H1 (cell line): ENCODE measurements around the gene ABCC2.

Experiments used
- ATF3 ChIP-seq: IDR thresholded peaks from 2 replicates; pipeline ENCODE4 v1.6.1; 2011; ENCODE audit warnings: low read depth, mild to moderate bottlenecking, low read length; ENCODE audit not compliant: insufficient read depth
- BACH1 ChIP-seq: IDR thresholded peaks from 2 replicates; pipeline ENCODE4 v1.6.1; 2012; ENCODE audit warnings: low read length, improper control_type of control experiment
- CEBPB ChIP-seq: IDR thresholded peaks from 2 replicates; pipeline ENCODE4 v1.6.1; 2012; ENCODE audit warnings: low read depth, low read length
- CREB1 ChIP-seq: IDR thresholded peaks from 2 replicates; pipeline ENCODE4 v1.6.1; 2012; ENCODE audit warnings: inconsistent platforms
- CTCF ChIP-seq, 3 experiments: IDR thresholded peaks; 1 replicate in 2 of 3; 2 replicates in 1 of 3; pipeline versions ENCODE4 v1.5.1 to v1.6.1; 2011; ENCODE audit warnings: low read length in 3 of 3, mild to moderate bottlenecking in 3 of 3, inconsistent platforms in 2 of 3, low read depth in 1 of 3, moderate library complexity in 1 of 3; ENCODE audit not compliant: insufficient read depth in 1 of 3; ENCODE audit errors: control extremely low read depth in 1 of 3
- NRF1 ChIP-seq: IDR thresholded peaks from 2 replicates; pipeline ENCODE4 v1.6.1; 2011; ENCODE audit warnings: mild to moderate bottlenecking, low read depth, low read length, improper control_type of control experiment
- RBBP5 ChIP-seq: IDR thresholded peaks from 2 replicates; pipeline ENCODE4 v1.7.1; 2012; ENCODE audit warnings: low read depth, mild to moderate bottlenecking, inconsistent platforms, low read length, moderate library complexity, borderline replicate concordance
- RFX5 ChIP-seq: IDR thresholded peaks from 2 replicates; pipeline ENCODE4 v1.6.1; 2011; ENCODE audit warnings: low read depth, low read length, improper control_type of control experiment, borderline replicate concordance
- SIRT6 ChIP-seq: IDR thresholded peaks from one replicate; pipeline ENCODE4 v1.7.1; 2012; ENCODE audit warnings: low read length, inconsistent platforms

GRCh38 chr10:99870123-99870730, 87.8 kb downstream of the ABCC2 start:
- TF ChIP-seq SIRT6 (no peak), CTCF (IDR thresholded peaks at IDR 0.05; ENCODE audit: control extremely low read depth in 1 of 3, insufficient read depth in 1 of 3, low read depth in 1 of 3, low read length in 3 of 3) (no peak), ATF3 (no peak), CEBPB (no peak), RBBP5 (no peak), CREB1 (no peak), NRF1 (no peak), RFX5 (no peak), BACH1 (no peak)
